GM19372 (cell line): ENCODE data around the gene ARNT2.

Experiments used
- ATAC-seq: cut with Tn5 transposase; IDR thresholded peaks from one replicate; pipeline ENCODE4 v1.9.1; 2021; ENCODE audit warnings: mild to moderate bottlenecking, low read depth, moderate library complexity; ENCODE audit not compliant: unreplicated experiment

Gene ARNT2

GRCh38 chr15:80608688-80609087 is 204.5 kb downstream of the ARNT2 start:
- no peak for ATAC-seq

- no peak for ATAC-seq
Measured at GRCh38 chr15:80609091-80609490, 204.9 kb downstream of the ARNT2 start.

GRCh38 chr15:80609512-80609946 is 205.3 kb downstream of the ARNT2 start:
- no peak for ATAC-seq

- ATAC-seq = no peak
Measured at GRCh38 chr15:80611543-80612080, 207.4 kb downstream of the ARNT2 start.

- no peak for ATAC-seq
Measured at GRCh38 chr15:80612118-80612823, 208.1 kb downstream of the ARNT2 start.

- ATAC-seq = no peak
Measured at GRCh38 chr15:80613762-80614365, 209.7 kb downstream of the ARNT2 start.

GRCh38 chr15:80614711-80615360 is 210.7 kb downstream of the ARNT2 start:
- no peak for ATAC-seq

GRCh38 chr15:80615361-80615736 is 211.2 kb downstream of the ARNT2 start:
- no peak for ATAC-seq

GRCh38 chr15:80615783-80616391 is 211.7 kb downstream of the ARNT2 start:
- no peak for ATAC-seq

GRCh38 chr15:80618685-80619400 is 214.7 kb downstream of the ARNT2 start:
- no peak for ATAC-seq

- ATAC-seq = no peak
Measured at GRCh38 chr15:80619680-80620079, 215.5 kb downstream of the ARNT2 start.

- ATAC-seq = no peak
Measured at GRCh38 chr15:80620141-80620540, 216.0 kb downstream of the ARNT2 start.

- no peak for ATAC-seq
Measured at GRCh38 chr15:80620931-80621330, 216.7 kb downstream of the ARNT2 start.

- no peak for ATAC-seq
Measured at GRCh38 chr15:80626643-80627120, 222.5 kb downstream of the ARNT2 start.

- no peak for ATAC-seq
Measured at GRCh38 chr15:80629355-80629754, 225.2 kb downstream of the ARNT2 start.

GRCh38 chr15:80630981-80631380 is 226.8 kb downstream of the ARNT2 start:
- no peak for ATAC-seq

- no peak for ATAC-seq
Measured at GRCh38 chr15:80633221-80633620, 229.0 kb downstream of the ARNT2 start.

GRCh38 chr15:80635953-80636352 is 231.8 kb downstream of the ARNT2 start:
- no peak for ATAC-seq

- no peak for ATAC-seq
Measured at GRCh38 chr15:80636675-80637074, 232.5 kb downstream of the ARNT2 start.

GRCh38 chr15:80637747-80638146 is 233.6 kb downstream of the ARNT2 start:
- no peak for ATAC-seq
